Lung (tissue), 12 donors: ENCODE results near the gene SKIL. TPM values are rescaled to one million over a fixed set of nuclear protein-coding genes. Genes with fewer than 3 reads are reported as not detected.
A peak's percentile ranks its signal among the peaks of the same experiment; 100 is the strongest.

Source experiments
- ATAC-seq: fragments of 200-7000 bp; cut with Tn5 transposase; one replicate; pipeline ENCODE4 v1.9.1; 2020; ENCODE audit warnings: moderate number of reproducible peaks; ENCODE audit not compliant: insufficient read depth, low FRiP score
- DNase-seq, 3 donors: peaks; one replicate each; pipeline ENCODE4 v3.0.0-alpha.2; 2013 to 2017
- H3K27ac ChIP-seq, 2 donors: one replicate each; pipeline ENCODE4 v1.5.1; 2013; ENCODE audit warnings: mild to moderate bottlenecking in 2 of 2, moderate library complexity in 2 of 2, control low read depth in 1 of 2, inconsistent platforms in 1 of 2, low read depth in 1 of 2, low read length in 1 of 2
- H3K27me3 ChIP-seq, 3 donors: one replicate each; pipeline ENCODE4 v1.5.1; 2013; ENCODE audit warnings: low read length in 2 of 3; ENCODE audit not compliant: control insufficient read depth in 3 of 3, insufficient read depth in 3 of 3
- H3K36me3 ChIP-seq, 4 donors: one replicate each; pipeline ENCODE4 v1.5.1; 2013; ENCODE audit warnings: low read length in 4 of 4, mild to moderate bottlenecking in 1 of 4, moderate library complexity in 1 of 4; ENCODE audit not compliant: control insufficient read depth in 4 of 4, insufficient read depth in 4 of 4
- H3K4me1 ChIP-seq, 5 donors: one replicate each; pipeline ENCODE4 v1.5.1; 2013; ENCODE audit warnings: low read length in 5 of 5, mild to moderate bottlenecking in 2 of 5, moderate library complexity in 1 of 5; ENCODE audit not compliant: control insufficient read depth in 5 of 5, insufficient read depth in 5 of 5
- H3K4me3 ChIP-seq: one replicate; pipeline ENCODE4 v1.5.1; 2013; ENCODE audit warnings: mild to moderate bottlenecking, control low read depth, moderate library complexity
- H3K9ac ChIP-seq, 2 donors: one replicate each; pipeline ENCODE4 v1.5.1; 2013; ENCODE audit warnings: low read length in 2 of 2, control low read depth in 1 of 2; ENCODE audit not compliant: insufficient read depth in 1 of 2
- H3K9me3 ChIP-seq, 4 donors: one replicate each; pipeline ENCODE4 v1.5.1; 2013; ENCODE audit warnings: low read length in 3 of 4, mild to moderate bottlenecking in 1 of 4, moderate library complexity in 1 of 4; ENCODE audit not compliant: control insufficient read depth in 4 of 4, insufficient read depth in 3 of 4
- CTCF ChIP-seq: IDR thresholded peaks from 2 replicates; pipeline ENCODE4 v1.5.1; 2012; ENCODE audit warnings: mild to moderate bottlenecking; ENCODE audit errors: control extremely low read depth, extremely low read depth
- WGBS, 2 donors: extraction: QIAGEN DNeasy Blood & Tissue Kit; methylation state at CpG; one replicate each; pipeline ENCODE4 v1.1.7; 2013; 5-methylcytosine and 5-hydroxymethylcytosine counted together
- polyA plus RNA-seq, 2 donors: library from polyadenylated mRNA; stranded (reverse); fragments of 200-250 nt; gene quantifications; one replicate each; pipeline ENCODE4 v1.2.1, GENCODE V29; 2013
- total RNA-seq, 2 donors: library from RNA; depleted of rRNA in 1 of 2; stranded (reverse); fragments of >200 nt in 1 of 2; gene quantifications; one replicate each; pipeline ENCODE4 v1.2.1, GENCODE V29; 2014 to 2021
- donor health status: control.
- donor health status: control.
- donor health status: Bipolar disorder and iron deficiency.
- donor health status: healthy.
- donor health status: DM: yes; HTN: yes; CAD: no.

SKIL gene
- total and polyA plus RNA-seq, 4 donors = 16.5 to 110 (median 38.5) TPM

DNA sequence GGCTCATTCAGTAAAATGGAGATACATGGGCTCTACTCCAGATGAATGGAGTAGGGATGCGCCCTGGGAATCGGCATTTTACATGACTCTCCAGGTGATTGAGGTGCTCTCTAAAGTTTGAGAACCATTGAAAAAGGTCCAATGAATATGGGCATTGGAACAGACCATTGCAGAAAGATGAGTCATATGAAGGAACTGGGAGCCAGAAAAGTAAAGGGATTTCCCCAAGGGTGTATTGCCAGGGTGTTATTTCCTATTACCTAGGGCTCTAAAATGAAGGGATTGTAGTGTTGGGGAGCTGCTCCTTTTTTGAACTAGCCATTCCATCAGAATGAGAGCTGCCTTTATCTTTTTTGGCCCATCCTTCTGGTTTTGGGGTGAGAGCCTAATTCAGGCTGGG, 82.8 kb downstream of the SKIL start:
- no peak for TF ChIP-seq CTCF
- Histone ChIP-seq H3K9me3 (peaks cover 0 to 2% (median 0%) of the 10 kb centered on the region in 4 donors), H3K4me3 (no peak overlapping the region), H3K4me1 (peaks cover 0 to 1% (median 0%) of the 10 kb centered on the region in 5 donors), H3K9ac (no peak overlapping the region), H3K36me3 (no peaks in the 10 kb centered on the region), H3K27ac (no peak overlapping the region), H3K27me3 (no peaks in the 10 kb centered on the region)
- 73 to 90% methylated on average over 2 of the region's 2 CpGs for WGBS, 2 donors
- ATAC-seq = no peak
- DNase-seq = no peak

DNA sequence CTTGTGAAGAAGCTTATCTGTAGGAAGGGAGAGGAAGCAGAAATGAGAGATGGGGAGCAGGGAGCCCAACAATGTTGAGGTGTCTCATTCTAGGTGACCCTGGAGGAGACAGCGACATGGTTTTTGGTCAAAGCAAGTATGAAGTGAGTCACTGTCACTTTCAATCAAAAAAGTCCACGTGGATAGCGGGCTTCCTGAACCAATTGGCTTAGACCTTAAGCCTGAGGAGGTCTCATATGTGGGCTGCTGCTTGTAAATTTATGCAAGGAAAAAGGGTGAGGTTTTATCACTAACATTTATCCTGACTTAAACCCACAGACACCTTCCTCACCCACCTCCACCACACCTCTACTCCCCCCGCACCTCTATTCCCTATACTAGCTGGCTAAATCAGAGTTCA, 83.9 kb downstream of the SKIL start:
- no peak for DNase-seq
- no peaks in the 10 kb centered on the region for H3K36me3 ChIP-seq
- no peak overlapping the region for H3K4me3 ChIP-seq
- H3K27ac ChIP-seq = no peak overlapping the region
- 88 to 91% methylated on average over 4 of the region's 4 CpGs for WGBS, 2 donors
- peaks cover 0 to 1% (median 0%) of the 10 kb centered on the region in 5 donors for H3K4me1 ChIP-seq
- H3K9me3 ChIP-seq = peaks cover 0 to 2% (median 0%) of the 10 kb centered on the region in 4 donors
- no peaks in the 10 kb centered on the region for H3K27me3 ChIP-seq
- H3K9ac ChIP-seq = no peak overlapping the region
- ATAC-seq = no peak
- no peak for TF ChIP-seq CTCF

- Histone ChIP-seq H3K27me3 (no peaks in the 10 kb centered on the region), H3K4me1 (peaks cover 0 to 3% (median 1%) of the 10 kb centered on the region in 5 donors), H3K9ac (no peak overlapping the region), H3K36me3 (no peaks in the 10 kb centered on the region), H3K27ac (no peak overlapping the region), H3K9me3 (peaks cover 0 to 2% (median 0%) of the 10 kb centered on the region in 4 donors), H3K4me3 (no peak overlapping the region)
- DNase-seq = peak in 1 of 3 donors; percentile 29
- TF ChIP-seq CTCF = no peak
- ATAC-seq = no peak
Observed at GRCh38 chr3:170442947-170443346, 85.4 kb downstream of the SKIL start.

- ATAC-seq = no peak
- Histone ChIP-seq H3K9ac (no peak overlapping the region), H3K4me3 (no peak overlapping the region), H3K4me1 (peaks cover 0 to 8% (median 2%) of the 10 kb centered on the region in 5 donors), H3K27me3 (no peaks in the 10 kb centered on the region), H3K27ac (no peak overlapping the region), H3K36me3 (no peaks in the 10 kb centered on the region), H3K9me3 (no peaks in the 10 kb centered on the region)
- no peak for TF ChIP-seq CTCF
- DNase-seq = no peak
Observed at GRCh38 chr3:170443457-170443856, 85.9 kb downstream of the SKIL start.

Other genes starting within 250 kb of the SKIL start
- 100 to 1,000 TPM in 1 of 2 donors, 10 to 100 TPM in 1; 52.6 to 110 TPM for gene PHC3, start 176.0 kb upstream of the SKIL start, total RNA-seq
- gene PHC3, start 176.0 kb upstream of the SKIL start, polyA plus RNA-seq = 1 to 10 TPM; 7.6 to 9.7 TPM
- 100 to 1,000 TPM in 1 of 2 donors, 10 to 100 TPM in 1; 39.4 to 181 TPM for gene PRKCI, start 135.3 kb upstream of the SKIL start, total RNA-seq
- 10 to 100 TPM; 18.7 to 31.1 TPM for gene PRKCI, start 135.3 kb upstream of the SKIL start, polyA plus RNA-seq
- gene CLDN11, start 61.2 kb downstream of the SKIL start, total RNA-seq = 10 to 100 TPM in 1 of 2 donors, 1 to 10 TPM in 1; 6.0 to 11.5 TPM
- 1 to 10 TPM; 2.1 to 3.7 TPM for gene CLDN11, start 61.2 kb downstream of the SKIL start, polyA plus RNA-seq
- under 1 TPM; 0.03 to 0.06 TPM for gene SLC7A14, start 228.4 kb downstream of the SKIL start, total RNA-seq
- under 1 TPM in 1 of 2 donors, not detected in 1; 0.01 TPM for gene SLC7A14, start 228.4 kb downstream of the SKIL start, polyA plus RNA-seq